A549 (cell line): ENCODE measurements around the gene PDGFD. TPM values are rescaled to one million over a fixed set of nuclear protein-coding genes. Genes with fewer than 3 reads are reported as not detected.

Experiments used
- ATAC-seq, 2 experiments: fragments of 200-7000 bp in 1 of 2; fragments of >200 bp in 1 of 2; cut with Nextera tagmentation in 1 of 2; cut with Tn5 transposase in 1 of 2; 3 replicates each; pipeline versions ENCODE4 v1.8.0 to v1.9.1; 2018 to 2020; ENCODE audit warnings: mild to moderate bottlenecking in 1 of 2, moderate library complexity in 1 of 2
- CTCF ChIA-PET: fragments of 300-600 bp; sonication (Branson Sonifier 250); formaldehyde crosslinking; extraction: SDS; loops from one replicate; lab custom pipeline; 2021; ENCODE audit warnings: antibody characterized with exemption, inconsistent platforms; lab: Yijun Ruan, JAX
- POLR2A ChIA-PET: fragments of 350-600 bp; formaldehyde crosslinking; extraction: SDS; loops from one replicate; lab custom pipeline; 2021; ENCODE audit warnings: antibody characterized with exemption, inconsistent platforms; lab: Yijun Ruan, JAX
- DNase-seq, 2 experiments: peaks; one replicate each; pipeline versions ENCODE4 v3.0.0 to v3.0.0-alpha.2; 2011 to 2016; ENCODE audit warnings: low read depth in 1 of 2, low spot score in 1 of 2
- FAIRE-seq: peaks from 2 replicates; lab custom pipeline; 2011; peaks lifted over from hg19 to GRCh38; lab: Jason Lieb, UNC
- H3K27ac ChIP-seq, 2 experiments: fragments of >200 bp; sonication (Bioruptor Twin); formaldehyde crosslinking; 3 replicates each; pipeline ENCODE4 v1.5.1; 2016 to 2017
- H3K4me1 ChIP-seq: fragments of >200 bp; sonication (Bioruptor Twin); formaldehyde crosslinking; 3 replicates; pipeline ENCODE4 v1.6.1; 2016
- H3K4me2 ChIP-seq: fragments of >200 bp; sonication (Bioruptor Twin); formaldehyde crosslinking; 3 replicates; pipeline ENCODE4 v1.6.1; 2016
- H3K4me3 ChIP-seq: fragments of >200 bp; sonication (Bioruptor Twin); formaldehyde crosslinking; 3 replicates; pipeline ENCODE4 v1.5.1; 2016
- H3K9me3 ChIP-seq: fragments of >200 bp; sonication (Bioruptor Twin); formaldehyde crosslinking; 3 replicates; pipeline ENCODE4 v1.6.1; 2016
- CBX8 ChIP-seq: fragments of 200-600 bp; sonication (generic); IDR thresholded peaks from 2 replicates; pipeline ENCODE4 v1.6.1; 2016
- CEBPB ChIP-seq, 2 experiments: fragments of >200 bp in 1 of 2; sonication (Bioruptor Twin) in 1 of 2; formaldehyde crosslinking in 1 of 2; IDR thresholded peaks; 2 replicates each; pipeline ENCODE4 v1.6.1; 2012 to 2016
- EHMT2 ChIP-seq: fragments of 200-600 bp; sonication (generic); IDR thresholded peaks from 2 replicates; pipeline ENCODE4 v1.6.1; 2016; ENCODE audit warnings: antibody characterized with exemption, low read depth, mild to moderate bottlenecking, moderate library complexity
- EP300 ChIP-seq, 2 experiments: fragments of >200 bp; sonication (Bioruptor Twin); formaldehyde crosslinking; IDR thresholded peaks; 2 replicates in 1 of 2; 3 replicates in 1 of 2; pipeline ENCODE4 v1.6.1; 2016 to 2017
- FOSB ChIP-seq: fragments of 250-450 bp; sonication (Bioruptor Pico); IDR thresholded peaks from 2 replicates; pipeline ENCODE4 v1.5.0; 2020; ENCODE audit warnings: mild to moderate bottlenecking, moderate library complexity
- FOSL2 ChIP-seq, 2 experiments: fragments of 450-650 bp in 1 of 2; fragments of >200 bp in 1 of 2; sonication (Bioruptor Twin) in 1 of 2; formaldehyde crosslinking; IDR thresholded peaks; 2 replicates each; pipeline versions ENCODE4 v1.5.0 to v1.6.1; 2016 to 2020; ENCODE audit warnings: mild to moderate bottlenecking in 1 of 2, moderate library complexity in 1 of 2
- FOXS1 ChIP-seq: fragments of 250-450 bp; sonication (Bioruptor Pico); IDR thresholded peaks from 2 replicates; pipeline ENCODE4 v1.5.0; 2020; ENCODE audit warnings: mild to moderate bottlenecking, moderate library complexity
- HDAC2 ChIP-seq: fragments of 200-600 bp; sonication (generic); IDR thresholded peaks from 2 replicates; pipeline ENCODE4 v1.6.1; 2016
- HEYL ChIP-seq: fragments of 250-450 bp; sonication (Bioruptor Pico); IDR thresholded peaks from 2 replicates; pipeline ENCODE4 v1.8.0; 2021; ENCODE audit warnings: mild to moderate bottlenecking, moderate library complexity
- HOXA7 ChIP-seq: fragments of 250-450 bp; sonication (Bioruptor Pico); IDR thresholded peaks from 2 replicates; pipeline ENCODE4 v1.5.0; 2020; ENCODE audit warnings: mild to moderate bottlenecking, moderate library complexity
- HOXB13 ChIP-seq: fragments of 250-450 bp; sonication (Bioruptor Pico); IDR thresholded peaks from 2 replicates; pipeline ENCODE4 v1.5.0; 2020; ENCODE audit warnings: low read depth, mild to moderate bottlenecking, moderate library complexity
- HOXB5 ChIP-seq: fragments of 250-450 bp; sonication (Bioruptor Pico); IDR thresholded peaks from 2 replicates; pipeline ENCODE4 v1.5.0; 2020; ENCODE audit warnings: mild to moderate bottlenecking, moderate library complexity
- NFE2L2 ChIP-seq: fragments of 150-350 bp; conservative IDR thresholded peaks from 2 replicates; pipeline ENCODE4 v1.6.1; 2014; ENCODE audit warnings: low read length
- PHF8 ChIP-seq: fragments of 200-600 bp; sonication (generic); IDR thresholded peaks from 2 replicates; pipeline ENCODE4 v1.6.1; 2016; ENCODE audit warnings: low read depth, mild to moderate bottlenecking, antibody characterized with exemption, moderate library complexity, borderline replicate concordance
- POLR2A ChIP-seq: IDR thresholded peaks from 2 replicates; pipeline ENCODE4 v1.6.1; 2012; ENCODE audit warnings: mild to moderate bottlenecking, low read length
- POLR2AphosphoS2 ChIP-seq: conservative IDR thresholded peaks from 2 replicates; pipeline ENCODE4 v1.6.1; 2012; ENCODE audit warnings: low read length, improper control_type of control experiment, inconsistent platforms
- RCOR1 ChIP-seq: fragments of 150-350 bp; IDR thresholded peaks from 2 replicates; pipeline ENCODE4 v1.6.1; 2014; ENCODE audit warnings: antibody characterized with exemption, low read length, low read depth
- RFX5 ChIP-seq: fragments of 450-650 bp; IDR thresholded peaks from 2 replicates; pipeline ENCODE4 v1.7.1; 2014; ENCODE audit warnings: antibody characterized with exemption, mild to moderate bottlenecking, moderate library complexity
- SMC3 ChIP-seq: fragments of >200 bp; sonication (Bioruptor Twin); formaldehyde crosslinking; IDR thresholded peaks from 3 replicates; pipeline ENCODE4 v1.6.1; 2018; ENCODE audit warnings: inconsistent platforms
- WGBS: methylation state at CpG from one replicate; pipeline ENCODE4 v1.1.6; 2017; ENCODE audit errors: missing lambda C conversion rate; 5-methylcytosine and 5-hydroxymethylcytosine counted together
- polyA plus RNA-seq, 4 experiments: library from polyadenylated mRNA; depleted of rRNA in 3 of 4; stranded (reverse); fragments of >200 nt; fragmentation: RNase III in 1 of 4; extraction: RNeasy Plus Mini Kit Qiagen cat#74134 plus additional on column Dnase treatment in 1 of 4; gene quantifications; 2 replicates in 3 of 4; 3 replicates in 1 of 4; pipeline ENCODE4 v1.2.3, GENCODE V29; 2011 to 2017
- TF ChIP-seq, protein P1 (sequence below): fragments of 200-600 bp; sonication (generic); IDR thresholded peaks from 2 replicates; pipeline ENCODE4 v1.6.1; 2016; ENCODE audit warnings: antibody characterized with exemption, mild to moderate bottlenecking, moderate library complexity
- TF ChIP-seq, protein P2 (sequence below): fragments of 250-450 bp; sonication (Bioruptor Pico); IDR thresholded peaks from 2 replicates; pipeline ENCODE4 v1.5.0; 2020; ENCODE audit warnings: low read depth, mild to moderate bottlenecking, moderate library complexity
- TF ChIP-seq, protein P3 (sequence below): IDR thresholded peaks from 2 replicates; pipeline ENCODE4 v1.6.1; 2012
- TF ChIP-seq, protein P4 (sequence below): fragments of 450-650 bp; IDR thresholded peaks from 2 replicates; pipeline ENCODE4 v1.6.1; 2014; ENCODE audit warnings: antibody characterized with exemption
- TF ChIP-seq, protein P5 (sequence below): IDR thresholded peaks from 2 replicates; pipeline ENCODE4 v1.6.1; 2012
- TF ChIP-seq, protein P6 (sequence below): fragments of >200 bp; sonication (Bioruptor Twin); formaldehyde crosslinking; IDR thresholded peaks from 3 replicates; pipeline ENCODE4 v1.6.1; 2016

PDGFD gene
- polyA plus RNA-seq, 2 of the 4 experiments (the other 2 are of a cell fraction) = 11.1 to 29.7 TPM

DNA sequence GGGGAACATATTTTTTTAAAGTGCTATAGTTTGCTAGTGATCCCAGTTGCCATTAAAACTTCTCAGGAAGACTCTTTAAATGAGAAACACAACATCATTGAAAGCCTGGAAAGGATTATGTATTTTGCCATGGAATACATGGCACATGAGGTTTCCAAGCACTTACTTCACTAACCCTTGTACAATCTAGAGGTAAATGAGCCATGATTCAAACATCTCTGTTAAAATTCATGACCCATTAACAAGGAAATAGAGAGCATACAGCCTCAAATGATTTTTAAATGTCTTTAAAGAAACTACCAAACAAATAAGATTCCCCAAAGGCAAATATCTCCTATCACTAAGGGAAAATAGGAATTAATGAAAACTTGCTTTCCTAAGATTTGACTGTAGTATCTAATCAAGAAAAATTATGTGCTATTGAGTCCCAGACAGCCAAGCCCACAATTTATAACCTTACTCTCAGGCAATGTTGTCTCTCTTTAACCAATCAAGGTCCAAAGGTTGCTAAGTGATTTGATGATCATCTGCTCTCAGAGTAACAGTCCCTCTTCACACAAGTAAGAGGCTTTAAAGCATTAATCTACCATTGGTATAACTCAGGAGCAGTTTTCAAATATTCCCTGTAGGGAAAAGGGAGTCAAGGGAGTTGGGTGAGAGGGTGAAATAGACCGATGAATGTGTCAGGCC is 219.6 kb downstream of the PDGFD start:
- CTCF ChIA-PET = no interaction called here
- no peak overlapping the region for H3K4me2 ChIP-seq
- DNase-seq (no peak), ATAC-seq (no peak), FAIRE-seq (no peak)
- no peak overlapping the region for H3K27ac ChIP-seq
- no peak for TF ChIP-seq EHMT2
- TF ChIP-seq HDAC2 = no peak
- TF ChIP-seq, protein P1, sequence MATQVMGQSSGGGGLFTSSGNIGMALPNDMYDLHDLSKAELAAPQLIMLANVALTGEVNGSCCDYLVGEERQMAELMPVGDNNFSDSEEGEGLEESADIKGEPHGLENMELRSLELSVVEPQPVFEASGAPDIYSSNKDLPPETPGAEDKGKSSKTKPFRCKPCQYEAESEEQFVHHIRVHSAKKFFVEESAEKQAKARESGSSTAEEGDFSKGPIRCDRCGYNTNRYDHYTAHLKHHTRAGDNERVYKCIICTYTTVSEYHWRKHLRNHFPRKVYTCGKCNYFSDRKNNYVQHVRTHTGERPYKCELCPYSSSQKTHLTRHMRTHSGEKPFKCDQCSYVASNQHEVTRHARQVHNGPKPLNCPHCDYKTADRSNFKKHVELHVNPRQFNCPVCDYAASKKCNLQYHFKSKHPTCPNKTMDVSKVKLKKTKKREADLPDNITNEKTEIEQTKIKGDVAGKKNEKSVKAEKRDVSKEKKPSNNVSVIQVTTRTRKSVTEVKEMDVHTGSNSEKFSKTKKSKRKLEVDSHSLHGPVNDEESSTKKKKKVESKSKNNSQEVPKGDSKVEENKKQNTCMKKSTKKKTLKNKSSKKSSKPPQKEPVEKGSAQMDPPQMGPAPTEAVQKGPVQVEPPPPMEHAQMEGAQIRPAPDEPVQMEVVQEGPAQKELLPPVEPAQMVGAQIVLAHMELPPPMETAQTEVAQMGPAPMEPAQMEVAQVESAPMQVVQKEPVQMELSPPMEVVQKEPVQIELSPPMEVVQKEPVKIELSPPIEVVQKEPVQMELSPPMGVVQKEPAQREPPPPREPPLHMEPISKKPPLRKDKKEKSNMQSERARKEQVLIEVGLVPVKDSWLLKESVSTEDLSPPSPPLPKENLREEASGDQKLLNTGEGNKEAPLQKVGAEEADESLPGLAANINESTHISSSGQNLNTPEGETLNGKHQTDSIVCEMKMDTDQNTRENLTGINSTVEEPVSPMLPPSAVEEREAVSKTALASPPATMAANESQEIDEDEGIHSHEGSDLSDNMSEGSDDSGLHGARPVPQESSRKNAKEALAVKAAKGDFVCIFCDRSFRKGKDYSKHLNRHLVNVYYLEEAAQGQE = no peak
- no peak for TF ChIP-seq RFX5
- TF ChIP-seq, protein P2, sequence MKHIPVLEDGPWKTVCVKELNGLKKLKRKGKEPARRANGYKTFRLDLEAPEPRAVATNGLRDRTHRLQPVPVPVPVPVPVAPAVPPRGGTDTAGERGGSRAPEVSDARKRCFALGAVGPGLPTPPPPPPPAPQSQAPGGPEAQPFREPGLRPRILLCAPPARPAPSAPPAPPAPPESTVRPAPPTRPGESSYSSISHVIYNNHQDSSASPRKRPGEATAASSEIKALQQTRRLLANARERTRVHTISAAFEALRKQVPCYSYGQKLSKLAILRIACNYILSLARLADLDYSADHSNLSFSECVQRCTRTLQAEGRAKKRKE (CRISPR knock-in tag) = no peak
- TF ChIP-seq FOXS1 (CRISPR knock-in tag) = no peak
- TF ChIP-seq, protein P3, sequence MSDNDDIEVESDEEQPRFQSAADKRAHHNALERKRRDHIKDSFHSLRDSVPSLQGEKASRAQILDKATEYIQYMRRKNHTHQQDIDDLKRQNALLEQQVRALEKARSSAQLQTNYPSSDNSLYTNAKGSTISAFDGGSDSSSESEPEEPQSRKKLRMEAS = no peak
- no peak for TF ChIP-seq PHF8
- TF ChIP-seq SMC3 = no peak
- TF ChIP-seq HOXB5 = no peak
- TF ChIP-seq CBX8 = no peak
- no peak for TF ChIP-seq HEYL (CRISPR knock-in tag)
- TF ChIP-seq RCOR1 = no peak
- TF ChIP-seq POLR2AphosphoS2 = no peak
- no peak for TF ChIP-seq POLR2A
- TF ChIP-seq, protein P4, sequence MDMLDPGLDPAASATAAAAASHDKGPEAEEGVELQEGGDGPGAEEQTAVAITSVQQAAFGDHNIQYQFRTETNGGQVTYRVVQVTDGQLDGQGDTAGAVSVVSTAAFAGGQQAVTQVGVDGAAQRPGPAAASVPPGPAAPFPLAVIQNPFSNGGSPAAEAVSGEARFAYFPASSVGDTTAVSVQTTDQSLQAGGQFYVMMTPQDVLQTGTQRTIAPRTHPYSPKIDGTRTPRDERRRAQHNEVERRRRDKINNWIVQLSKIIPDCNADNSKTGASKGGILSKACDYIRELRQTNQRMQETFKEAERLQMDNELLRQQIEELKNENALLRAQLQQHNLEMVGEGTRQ = no peak
- no peak for TF ChIP-seq HOXB13
- TF ChIP-seq, protein P5, sequence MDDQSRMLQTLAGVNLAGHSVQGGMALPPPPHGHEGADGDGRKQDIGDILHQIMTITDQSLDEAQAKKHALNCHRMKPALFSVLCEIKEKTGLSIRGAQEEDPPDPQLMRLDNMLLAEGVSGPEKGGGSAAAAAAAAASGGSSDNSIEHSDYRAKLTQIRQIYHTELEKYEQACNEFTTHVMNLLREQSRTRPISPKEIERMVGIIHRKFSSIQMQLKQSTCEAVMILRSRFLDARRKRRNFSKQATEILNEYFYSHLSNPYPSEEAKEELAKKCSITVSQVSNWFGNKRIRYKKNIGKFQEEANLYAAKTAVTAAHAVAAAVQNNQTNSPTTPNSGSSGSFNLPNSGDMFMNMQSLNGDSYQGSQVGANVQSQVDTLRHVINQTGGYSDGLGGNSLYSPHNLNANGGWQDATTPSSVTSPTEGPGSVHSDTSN = no peak
- WGBS = 86% methylated on average over 1 of the region's 1 CpG
- H3K9me3 ChIP-seq = no peaks in the 10 kb centered on the region
- POLR2A ChIA-PET = no interaction called here
- H3K4me3 ChIP-seq = no peak overlapping the region
- peaks cover 25% of the 10 kb centered on the region for H3K4me1 ChIP-seq

DNA sequence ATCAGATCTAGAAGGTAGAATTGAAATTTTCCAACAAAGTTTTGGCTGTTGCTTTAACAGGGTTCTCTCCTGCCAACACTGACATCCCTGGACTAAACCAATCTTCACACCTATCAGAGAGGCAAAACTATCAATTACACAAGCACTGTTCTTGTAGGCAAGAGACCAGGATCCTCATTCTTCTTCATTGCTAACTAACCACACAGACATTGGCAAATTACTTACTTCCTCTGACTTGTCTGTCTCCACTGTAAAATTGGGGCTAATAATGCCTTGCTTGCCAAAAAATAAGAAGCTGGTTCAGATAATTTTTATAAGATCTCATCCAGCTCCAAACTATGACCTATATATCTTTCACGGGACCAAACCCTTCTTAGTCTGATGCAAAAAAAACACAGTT is 221.3 kb downstream of the PDGFD start:
- H3K9me3 ChIP-seq = no peaks in the 10 kb centered on the region
- no peak for TF ChIP-seq CEBPB (IDR thresholded peaks at IDR 0.05)
- no peak for TF ChIP-seq EP300 (IDR thresholded peaks at IDR 0.05)
- TF ChIP-seq FOSB (CRISPR knock-in tag) = no peak
- TF ChIP-seq NFE2L2 = no peak
- TF ChIP-seq, protein P4 = no peak
- TF ChIP-seq FOSL2 (IDR thresholded peaks at IDR 0.05) = no peak
- no peak for TF ChIP-seq FOSL2 (CRISPR knock-in tag; IDR thresholded peaks at IDR 0.05)
- TF ChIP-seq HOXA7 = no peak
- TF ChIP-seq, protein P6, sequence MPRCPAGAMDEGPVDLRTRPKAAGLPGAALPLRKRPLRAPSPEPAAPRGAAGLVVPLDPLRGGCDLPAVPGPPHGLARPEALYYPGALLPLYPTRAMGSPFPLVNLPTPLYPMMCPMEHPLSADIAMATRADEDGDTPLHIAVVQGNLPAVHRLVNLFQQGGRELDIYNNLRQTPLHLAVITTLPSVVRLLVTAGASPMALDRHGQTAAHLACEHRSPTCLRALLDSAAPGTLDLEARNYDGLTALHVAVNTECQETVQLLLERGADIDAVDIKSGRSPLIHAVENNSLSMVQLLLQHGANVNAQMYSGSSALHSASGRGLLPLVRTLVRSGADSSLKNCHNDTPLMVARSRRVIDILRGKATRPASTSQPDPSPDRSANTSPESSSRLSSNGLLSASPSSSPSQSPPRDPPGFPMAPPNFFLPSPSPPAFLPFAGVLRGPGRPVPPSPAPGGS = no peak
- WGBS = 91% methylated on average over 1 of the region's 1 CpG
- ATAC-seq (no peak), FAIRE-seq (no peak), DNase-seq (no peak)
- no peak overlapping the region for H3K4me3 ChIP-seq
- CTCF ChIA-PET = no interaction called here
- peaks cover 20% of the 10 kb centered on the region for H3K4me1 ChIP-seq
- POLR2A ChIA-PET = no interaction called here
- H3K4me2 ChIP-seq = no peak overlapping the region
- no peak overlapping the region for H3K27ac ChIP-seq
